ENCODE data around the gene ZNF728. TPM values are rescaled to one million over a fixed set of nuclear protein-coding genes. Genes with fewer than 3 reads are reported as not detected.
"Not testable (repeated sequence)": the region's sequence is repeated elsewhere in the genome, so short reads cannot be mapped to it uniquely, and the experiment has no call there.

The ZNF728 gene
- total and polyA plus RNA-seq, 12 donors, result 0.07 to 2.3 (median 0.53) TPM; not detected in 2

GRCh38 chr19:23033721-23034120, 30.7 kb upstream of the ZNF728 start:
- Histone ChIP-seq H3K4me1 (replicated peaks in 1 of 2) (no peaks in the 10 kb centered on the region), H3K36me3 (replicated peaks in 1 of 2) (no peaks in the 10 kb centered on the region), H3K4me3 (no peak overlapping the region), H3K27ac (no peak overlapping the region), H3K9me3 (replicated peaks in 1 of 3) (no peaks in the 10 kb centered on the region), H3K27me3 (no peaks in the 10 kb centered on the region)
- TF ChIP-seq POLR2A (IDR thresholded peaks at IDR 0.05) (no peak), CTCF (IDR thresholded peaks at IDR 0.05) (no peak)
- WGBS, 4 donors, result 57 to 67% (median 61%) methylated on average over 2 of the region's 2 CpGs
- intact Hi-C loops (cut with DNase I), result no loop called here
- DNase-seq, result no peak

GRCh38 chr19:23015660-23016059, 12.7 kb upstream of the ZNF728 start:
- no peak overlapping the region for H3K4me3 ChIP-seq
- H3K36me3 ChIP-seq (replicated peaks in 1 of 2), result no peaks in the 10 kb centered on the region
- no peak for DNase-seq
- no peak overlapping the region for H3K27ac ChIP-seq
- intact Hi-C loops (cut with DNase I), result no loop called here
- no peaks in the 10 kb centered on the region for H3K4me1 ChIP-seq (replicated peaks in 1 of 2)
- H3K9me3 ChIP-seq (replicated peaks in 1 of 3), result no peaks in the 10 kb centered on the region
- H3K27me3 ChIP-seq, result no peaks in the 10 kb centered on the region
- TF ChIP-seq CTCF (IDR thresholded peaks at IDR 0.05) (no peak), POLR2A (IDR thresholded peaks at IDR 0.05) (no peak)

GRCh38 chr19:22994957-22995356, 8.0 kb downstream of the ZNF728 start:
- H3K9me3 ChIP-seq (replicated peaks in 1 of 3); intact Hi-C loops (cut with DNase I): not testable (repeated sequence)
- 55 to 62% (median 58%) methylated on average over 1 of the region's 1 CpG for WGBS, 4 donors

GRCh38 chr19:22976248-22976647, 26.7 kb downstream of the ZNF728 start:
- TF ChIP-seq CTCF (IDR thresholded peaks at IDR 0.05) (no peak), POLR2A (IDR thresholded peaks at IDR 0.05) (no peak)
- no peaks in the 10 kb centered on the region for H3K36me3 ChIP-seq (replicated peaks in 1 of 2)
- no peak overlapping the region for H3K4me3 ChIP-seq
- no peak for DNase-seq
- H3K27ac ChIP-seq, result no peak overlapping the region
- WGBS, 4 donors, result 84 to 94% (median 86%) methylated on average over 2 of the region's 2 CpGs
- H3K4me1 ChIP-seq (replicated peaks in 1 of 2), result no peaks in the 10 kb centered on the region
- intact Hi-C loops (cut with DNase I), result no loop called here
- no peaks in the 10 kb centered on the region for H3K27me3 ChIP-seq
- peaks cover 0 to 45% (median 17%) of the 10 kb centered on the region in 3 donors for H3K9me3 ChIP-seq (replicated peaks in 1 of 3)

More at GRCh38 chr19:22994957-22995356, 8.0 kb downstream of the ZNF728 start:
- not testable (repeated sequence) for H3K4me1 ChIP-seq (replicated peaks in 1 of 2); H3K4me3 ChIP-seq; H3K36me3 ChIP-seq (replicated peaks in 1 of 2); H3K27ac ChIP-seq; DNase-seq; H3K27me3 ChIP-seq

GRCh38 chr19:22975546-22976136, 27.3 kb downstream of the ZNF728 start:
- DNase-seq; H3K27me3 ChIP-seq; H3K4me1 ChIP-seq (replicated peaks in 1 of 2); H3K36me3 ChIP-seq (replicated peaks in 1 of 2); intact Hi-C loops (cut with DNase I); H3K4me3 ChIP-seq; H3K27ac ChIP-seq: not testable (repeated sequence)
- 57 to 77% (median 63%) methylated on average over 1 of the region's 1 CpG for WGBS, 4 donors
- H3K9me3 ChIP-seq (replicated peaks in 1 of 3), result peaks cover 0 to 49% (median 22%) of the 10 kb centered on the region in 3 donors

All from adrenal gland (tissue), 12 donors.